Adrenal gland (tissue), 5 donors: ENCODE measurements around the gene NEDD1.

ENCODE experiments used
- POLR2A ChIP-seq, 2 donors: fragments of 450-650 bp; IDR thresholded peaks; one replicate each; pipeline ENCODE4 v1.6.1; 2017; ENCODE audit warnings: antibody characterized with exemption in 2 of 2, mild to moderate bottlenecking in 2 of 2, moderate library complexity in 1 of 2
- TF ChIP-seq, protein P1 (sequence below), 6 experiments: fragments of 450-650 bp in 4 of 6; fragments of 200-600 bp in 2 of 6; sonication (generic) in 1 of 6; IDR thresholded peaks; 1 replicate in 5 of 6; 2 replicates in 1 of 6; pipeline versions ENCODE4 v1.5.1 to v1.8.0; 2016 to 2021; ENCODE audit warnings: antibody characterized with exemption in 6 of 6, mild to moderate bottlenecking in 2 of 6, moderate library complexity in 1 of 6
- donor health status: DM: no; HTN: no; CAD: no.

DNA sequence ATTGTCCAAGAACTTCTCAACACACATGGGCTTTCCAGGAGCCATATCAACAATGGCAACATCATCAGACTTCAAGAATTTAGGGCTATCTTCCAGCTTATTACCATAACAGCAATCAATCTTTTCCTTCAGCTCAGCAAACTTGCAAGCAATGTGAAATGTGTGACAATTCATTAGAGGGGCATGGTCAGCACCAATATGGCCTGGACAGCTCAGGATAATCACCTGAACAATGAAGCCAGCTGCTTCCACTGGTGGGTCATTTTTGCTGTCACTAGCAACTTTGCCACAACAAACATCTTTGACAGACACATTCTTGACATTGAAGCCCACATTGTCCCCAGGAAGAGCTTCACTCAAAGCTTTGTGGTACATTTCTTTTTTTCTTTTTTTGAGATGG is 5.9 kb upstream of the NEDD1 start:
- TF ChIP-seq, protein P1, sequence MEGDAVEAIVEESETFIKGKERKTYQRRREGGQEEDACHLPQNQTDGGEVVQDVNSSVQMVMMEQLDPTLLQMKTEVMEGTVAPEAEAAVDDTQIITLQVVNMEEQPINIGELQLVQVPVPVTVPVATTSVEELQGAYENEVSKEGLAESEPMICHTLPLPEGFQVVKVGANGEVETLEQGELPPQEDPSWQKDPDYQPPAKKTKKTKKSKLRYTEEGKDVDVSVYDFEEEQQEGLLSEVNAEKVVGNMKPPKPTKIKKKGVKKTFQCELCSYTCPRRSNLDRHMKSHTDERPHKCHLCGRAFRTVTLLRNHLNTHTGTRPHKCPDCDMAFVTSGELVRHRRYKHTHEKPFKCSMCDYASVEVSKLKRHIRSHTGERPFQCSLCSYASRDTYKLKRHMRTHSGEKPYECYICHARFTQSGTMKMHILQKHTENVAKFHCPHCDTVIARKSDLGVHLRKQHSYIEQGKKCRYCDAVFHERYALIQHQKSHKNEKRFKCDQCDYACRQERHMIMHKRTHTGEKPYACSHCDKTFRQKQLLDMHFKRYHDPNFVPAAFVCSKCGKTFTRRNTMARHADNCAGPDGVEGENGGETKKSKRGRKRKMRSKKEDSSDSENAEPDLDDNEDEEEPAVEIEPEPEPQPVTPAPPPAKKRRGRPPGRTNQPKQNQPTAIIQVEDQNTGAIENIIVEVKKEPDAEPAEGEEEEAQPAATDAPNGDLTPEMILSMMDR (IDR thresholded peaks at IDR 0.05) = no peak
- no peak for TF ChIP-seq POLR2A (IDR thresholded peaks at IDR 0.05)
